ENCODE measurements around the gene SHISA8.
"Not testable (repeated sequence)": the region's sequence is repeated elsewhere in the genome, so short reads cannot be mapped to it uniquely, and the experiment has no call there.

The SHISA8 gene

DNA sequence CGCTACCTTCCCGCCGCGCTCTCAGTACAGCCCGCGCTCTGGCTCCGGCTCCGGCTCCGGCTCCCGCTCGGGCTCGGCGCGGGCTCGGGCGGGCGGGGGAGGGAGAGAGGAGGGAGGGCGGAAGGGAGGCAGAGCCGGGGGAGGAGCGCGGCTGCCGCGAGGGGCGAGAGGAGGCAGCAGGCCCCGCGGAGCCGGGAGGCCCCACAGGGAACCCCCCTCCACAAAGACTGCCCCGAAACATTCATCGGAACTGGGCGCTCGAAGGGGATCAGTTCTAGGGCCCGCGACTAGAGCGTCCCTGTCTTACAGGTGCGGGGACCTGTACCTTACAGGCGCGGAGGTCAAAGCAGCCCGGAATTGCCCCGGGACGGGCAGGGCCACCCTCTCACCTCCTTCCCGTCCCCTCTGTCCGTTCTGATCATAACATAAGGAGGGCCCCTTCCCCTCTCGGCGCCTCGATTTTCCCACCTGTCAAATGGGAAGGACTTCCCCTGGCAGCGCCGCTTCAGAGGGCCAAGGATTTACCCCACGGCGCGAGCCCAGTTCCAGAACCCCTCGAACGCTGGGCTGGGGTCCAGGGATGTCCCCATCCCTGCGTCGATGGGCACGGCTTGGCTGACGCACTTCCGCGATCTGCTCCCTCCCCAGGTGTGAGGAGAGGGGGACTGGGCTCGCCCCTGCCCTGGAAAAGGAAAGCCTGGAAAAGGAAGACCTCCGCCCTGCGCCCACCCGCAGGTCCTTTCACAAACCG, at the start of gene SHISA8:
Gene SHISA8, minus strand, starts transcription at position 40 of the 751 bp plus-strand sequence. CDS start 407 bp downstream, outside the sequence.
- DNase-seq, result peak; percentile 32

DNA sequence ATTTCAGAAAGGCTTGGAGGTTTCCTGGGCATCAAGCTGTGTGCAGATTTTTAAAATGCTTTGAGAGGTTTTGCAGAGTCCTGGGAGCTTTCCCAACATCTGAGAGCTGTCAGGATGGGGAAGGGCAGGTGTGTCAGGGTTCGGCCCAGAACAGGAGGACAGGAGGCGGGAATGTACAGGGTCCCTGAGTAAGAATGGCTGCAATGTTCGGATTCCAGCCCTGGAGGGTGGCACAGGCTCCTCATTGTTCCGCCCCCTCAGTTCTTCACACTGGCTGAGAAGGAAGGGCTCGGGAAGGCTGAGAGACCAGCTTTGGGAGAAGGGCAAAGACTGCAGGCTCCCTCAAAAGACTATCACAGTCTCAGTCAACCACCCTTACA, 49.2 kb upstream of the SHISA8 start:
- DNase-seq, result no peak

DNA sequence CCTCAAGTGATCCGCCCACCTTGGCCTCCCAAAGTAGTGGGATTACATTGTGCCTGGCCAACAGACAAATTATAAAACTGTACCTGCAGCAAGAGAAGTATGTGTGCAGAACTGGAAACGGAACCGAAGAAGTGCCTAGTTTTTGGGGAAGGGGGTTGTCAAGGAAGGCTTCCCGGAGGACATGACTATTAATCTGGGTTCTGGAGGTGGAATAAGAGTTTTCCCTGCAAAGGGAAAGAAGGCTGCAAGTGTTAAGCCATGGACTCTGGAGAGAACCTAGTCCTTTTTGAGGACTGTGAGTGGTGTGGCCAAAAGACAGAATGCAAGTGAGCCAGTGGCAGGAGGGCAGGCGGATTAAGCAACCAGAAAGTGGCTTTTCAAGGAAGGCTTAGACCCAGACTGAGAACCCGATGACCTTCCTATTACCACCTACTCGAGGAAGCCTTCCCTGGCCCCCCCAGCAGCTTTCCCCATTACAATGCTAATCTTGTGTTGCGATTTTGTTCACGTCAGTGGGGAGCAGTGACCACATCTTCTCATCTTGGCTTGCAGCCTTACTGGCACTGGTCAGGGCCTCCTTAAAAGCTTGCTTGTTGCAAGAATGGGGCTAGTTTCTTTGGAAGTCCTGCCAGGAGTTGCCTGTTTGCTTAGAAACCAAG, 48.7 kb upstream of the SHISA8 start:
- no peak for DNase-seq

DNA sequence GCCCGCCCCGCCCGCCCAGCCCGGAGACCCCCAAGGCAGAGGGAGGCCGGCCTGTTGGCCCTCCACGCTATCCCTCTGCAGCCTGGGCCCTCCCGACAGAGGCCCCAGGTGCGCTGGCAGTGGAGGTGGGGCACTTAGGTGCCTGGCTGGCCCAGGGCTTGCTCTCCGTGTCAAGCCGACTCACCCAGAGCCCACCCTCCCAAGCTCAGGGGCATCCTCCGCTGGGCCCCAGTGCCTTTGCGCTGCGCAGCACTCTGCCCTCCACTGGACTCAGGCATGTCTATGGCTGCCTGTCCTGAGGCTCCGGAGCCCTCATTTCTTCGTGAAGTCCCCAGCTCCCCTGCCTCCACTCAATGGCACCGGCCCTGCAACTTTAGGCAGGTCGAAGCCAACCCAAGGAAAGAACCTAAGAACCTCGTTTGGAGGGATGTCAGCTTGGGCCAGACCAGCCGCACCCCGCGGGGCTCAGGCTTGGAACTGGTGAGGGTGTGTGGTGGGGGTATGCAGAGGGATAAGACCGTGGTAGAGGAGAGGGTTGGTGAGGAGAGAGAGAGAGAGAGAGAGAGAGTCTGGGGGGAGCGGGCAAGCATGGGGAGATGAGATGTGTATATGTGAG, 43.2 kb upstream of the SHISA8 start:
- no peak for DNase-seq

DNA sequence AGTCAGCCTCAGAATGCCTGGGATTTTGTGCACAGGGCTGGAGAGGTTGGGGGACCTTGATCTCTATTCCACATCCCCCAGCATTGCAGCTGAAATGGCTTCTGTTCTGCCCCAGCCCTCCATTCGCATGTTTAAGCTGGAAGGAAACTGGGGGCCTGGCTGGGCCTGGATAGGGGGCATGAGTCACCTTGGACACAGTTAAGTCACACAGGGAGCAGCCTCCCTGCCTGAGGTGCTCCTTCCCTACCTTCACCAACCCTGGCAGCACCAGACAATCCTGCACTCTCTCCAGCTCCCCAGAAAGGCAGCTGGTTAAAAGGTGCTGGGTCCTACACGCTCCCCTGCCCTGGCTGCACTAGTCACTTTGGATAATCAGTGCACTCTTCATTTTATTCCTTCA, 37.8 kb upstream of the SHISA8 start:
- no peak for DNase-seq

DNA sequence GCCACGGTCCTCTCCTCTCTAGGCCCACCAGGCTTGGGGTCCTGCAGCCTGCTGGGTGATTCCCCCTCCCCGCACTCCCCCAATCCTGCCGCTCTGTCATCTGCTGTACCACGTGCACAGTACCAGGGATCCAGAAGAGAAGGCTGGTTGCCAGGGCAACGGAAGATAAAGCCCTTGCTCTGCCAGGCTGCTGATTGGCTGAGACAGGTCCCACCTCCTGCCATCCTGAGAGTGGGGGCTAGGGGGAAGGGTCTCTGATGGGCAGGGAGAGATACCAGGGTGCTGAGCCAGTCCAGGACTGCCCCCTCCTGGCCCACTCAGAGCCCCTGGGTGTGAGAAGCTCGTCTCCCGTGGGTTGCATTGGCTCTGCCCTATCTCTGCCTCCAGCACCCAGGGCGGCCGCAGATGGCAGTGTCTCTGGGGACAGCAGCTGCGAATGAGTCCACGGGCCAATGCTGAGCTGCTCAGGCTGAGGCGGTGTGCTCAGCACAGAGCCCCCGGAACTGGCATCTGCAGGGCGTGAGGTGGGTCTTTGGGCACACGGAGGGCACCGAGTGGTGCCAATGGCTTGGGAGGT, 37.1 kb upstream of the SHISA8 start, which contains the start of gene SMIM45:
Gene SMIM45, plus strand, starts transcription at position 253 of the 577 bp plus-strand sequence.
- no peak for DNase-seq

DNA sequence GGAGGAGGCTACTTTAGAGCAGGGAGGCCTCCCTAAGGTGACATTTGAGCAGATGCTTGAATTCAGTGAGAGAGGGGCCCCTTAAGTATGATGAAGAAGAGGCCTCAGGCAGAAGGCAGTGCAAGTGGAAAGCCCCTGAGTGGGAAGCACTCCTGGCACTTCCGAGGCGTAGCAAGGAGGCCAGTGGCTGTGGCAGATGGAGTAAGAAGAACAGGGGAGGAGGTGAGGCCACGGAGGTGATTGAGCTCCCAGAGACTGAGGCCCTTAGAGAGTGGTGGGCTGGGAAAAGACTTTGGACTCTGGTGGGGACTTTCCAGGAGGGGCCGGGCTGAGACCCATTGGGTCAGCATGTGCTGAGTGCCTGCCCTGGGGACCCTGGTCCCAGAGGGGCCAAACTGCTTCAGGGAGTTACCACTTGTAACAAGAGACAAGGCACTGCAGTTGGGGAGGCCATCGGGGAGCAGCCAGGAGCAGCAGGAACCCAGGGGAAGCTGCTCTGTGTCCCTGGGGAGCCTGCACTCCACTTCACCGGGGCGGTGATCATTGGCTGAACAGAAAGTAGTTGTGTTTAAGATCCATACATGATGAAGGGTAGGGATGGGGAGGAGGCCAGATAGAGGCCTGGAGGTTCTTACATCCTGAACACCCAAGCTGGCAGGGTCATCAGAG, 34.6 kb upstream of the SHISA8 start:
- no peak for DNase-seq

DNA sequence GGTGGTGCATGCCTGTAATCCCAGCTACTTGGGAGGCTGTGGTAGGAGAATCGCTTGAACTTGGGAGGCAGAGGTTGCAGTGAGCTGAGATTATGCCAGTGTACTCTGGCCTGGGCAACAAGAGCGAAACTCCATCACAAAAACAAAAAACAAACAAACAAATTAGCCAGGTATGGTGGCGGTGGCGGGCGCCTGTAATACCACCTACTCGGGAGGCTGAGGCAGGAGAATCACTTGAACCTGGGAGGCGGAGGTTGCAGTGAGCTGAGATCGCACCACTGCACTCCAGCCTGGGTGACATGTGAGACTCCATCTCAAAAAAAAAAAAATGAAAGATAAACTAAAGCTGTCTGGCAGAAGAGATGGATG, 34.0 kb upstream of the SHISA8 start:
- not testable (repeated sequence) for DNase-seq

DNA sequence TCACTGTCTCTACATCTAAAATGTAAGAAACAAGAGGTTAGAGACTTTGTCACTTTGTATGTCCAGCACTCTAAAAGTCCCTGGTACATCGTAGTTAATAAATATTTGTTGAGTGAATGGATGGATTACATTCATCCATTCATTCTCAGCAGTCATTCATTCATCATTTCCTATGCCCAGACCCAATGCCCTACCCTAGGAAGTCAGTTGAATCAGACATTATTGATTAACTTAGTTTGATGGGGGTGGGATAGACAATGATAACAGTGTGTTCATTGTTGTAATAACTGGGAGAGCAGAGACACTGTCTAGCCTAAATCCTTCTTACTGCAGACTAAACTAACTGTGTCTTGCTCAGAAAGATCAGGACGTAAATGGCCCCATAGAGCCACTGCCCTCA, 33.3 kb upstream of the SHISA8 start:
- DNase-seq, result no peak

DNA sequence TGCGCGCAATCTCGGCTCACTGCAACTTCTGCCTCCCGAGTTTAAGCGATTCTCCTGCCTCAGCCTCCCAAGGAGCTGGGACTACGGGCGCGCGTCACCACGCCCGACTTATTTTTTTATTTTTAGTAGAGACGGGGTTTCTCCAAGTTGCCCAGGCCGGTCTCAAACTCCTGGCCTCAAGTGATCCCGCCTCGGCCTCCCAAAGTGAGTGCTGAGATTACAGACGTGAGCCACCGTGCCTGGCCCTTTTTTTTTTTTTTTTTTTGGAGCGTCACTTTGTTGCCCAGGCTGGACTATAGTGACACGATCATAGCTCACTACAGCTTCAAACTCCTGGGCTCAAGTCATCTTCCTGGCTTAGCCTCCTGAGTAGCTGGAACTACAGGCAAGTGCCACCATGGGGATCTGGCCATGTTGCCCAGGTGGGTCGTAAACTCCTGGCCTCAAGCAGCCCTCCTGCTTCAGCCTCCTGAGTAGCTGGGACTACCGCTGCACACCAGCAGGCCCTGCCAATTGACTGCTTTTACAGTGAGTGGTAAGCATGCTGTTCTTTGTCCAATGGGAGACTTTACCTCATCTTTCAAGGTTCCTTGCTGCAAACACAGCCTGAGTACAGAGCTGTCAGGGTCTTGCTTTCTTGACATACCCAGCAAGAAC, 32.7 kb upstream of the SHISA8 start:
- no peak for DNase-seq

DNA sequence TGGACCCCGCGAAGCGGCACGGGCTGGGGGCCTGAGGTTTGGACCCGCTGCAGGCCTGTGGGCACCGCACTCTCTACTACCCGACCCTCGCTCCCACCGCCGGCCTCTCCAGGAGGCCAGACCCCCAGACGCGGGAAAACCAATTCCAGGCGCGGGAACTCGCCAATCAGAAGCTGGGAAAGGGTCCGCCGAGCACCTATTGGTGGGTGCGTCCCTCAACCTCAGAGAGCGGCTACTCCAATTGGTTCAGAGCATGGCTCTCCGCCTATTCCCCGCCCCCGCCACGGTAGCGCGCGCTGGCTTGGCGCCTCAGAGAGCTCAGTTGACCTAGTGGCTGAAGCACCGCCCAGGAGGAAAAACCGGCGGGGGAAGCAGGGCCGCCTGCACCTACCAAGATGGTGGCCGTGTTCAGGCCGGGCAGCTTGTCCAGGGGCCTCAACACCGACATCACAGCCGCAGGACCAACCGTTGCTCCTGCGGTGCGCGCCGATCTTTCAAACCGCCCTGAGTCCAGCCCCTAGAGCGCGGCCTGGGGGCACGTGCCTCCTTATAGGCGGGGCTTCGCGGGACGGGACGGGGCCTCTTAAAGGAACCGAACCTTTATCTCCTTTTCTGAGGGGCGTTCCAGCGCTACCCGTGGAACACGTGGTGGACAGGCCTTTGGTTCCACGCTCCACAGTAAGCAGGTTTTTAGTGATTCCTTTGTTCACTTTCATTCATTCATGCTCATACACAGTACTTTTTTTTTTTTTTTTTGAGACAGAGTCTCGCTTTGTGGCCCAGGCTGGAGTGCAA, 32.0 kb upstream of the SHISA8 start, which contains the start of gene CENPM:
Gene CENPM, minus strand, starts transcription at position 524 of the 795 bp plus-strand sequence. Its CDS starts 76 bp downstream, at position 448.
- DNase-seq, result peak; percentile 85

DNA sequence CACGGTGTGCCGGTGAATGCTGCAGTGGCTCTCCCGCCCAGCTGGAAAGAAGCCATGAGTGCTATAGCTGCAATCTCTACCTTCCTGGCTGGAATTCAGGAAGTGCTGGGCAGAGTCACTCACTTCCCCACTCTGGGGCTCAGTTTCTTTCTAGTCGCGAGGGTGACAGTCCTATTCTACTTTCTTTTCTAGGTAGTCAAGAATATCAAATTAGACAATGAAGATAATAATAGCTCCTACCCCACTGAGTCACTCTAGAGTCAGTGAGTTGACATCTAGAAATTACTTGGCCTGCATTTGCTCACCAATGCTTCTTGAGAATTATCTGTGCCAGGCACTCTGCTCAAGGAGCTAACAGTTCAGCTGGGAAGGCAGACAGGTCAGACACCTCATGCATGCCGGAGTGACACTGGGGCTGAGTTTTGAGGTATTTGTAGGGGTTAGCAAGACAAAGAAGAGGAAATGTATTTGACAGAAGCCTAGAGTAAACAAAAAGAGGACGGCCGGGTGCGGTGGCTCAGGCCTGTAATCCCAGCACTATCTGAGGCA, 28.9 kb upstream of the SHISA8 start:
- DNase-seq, result no peak

DNA sequence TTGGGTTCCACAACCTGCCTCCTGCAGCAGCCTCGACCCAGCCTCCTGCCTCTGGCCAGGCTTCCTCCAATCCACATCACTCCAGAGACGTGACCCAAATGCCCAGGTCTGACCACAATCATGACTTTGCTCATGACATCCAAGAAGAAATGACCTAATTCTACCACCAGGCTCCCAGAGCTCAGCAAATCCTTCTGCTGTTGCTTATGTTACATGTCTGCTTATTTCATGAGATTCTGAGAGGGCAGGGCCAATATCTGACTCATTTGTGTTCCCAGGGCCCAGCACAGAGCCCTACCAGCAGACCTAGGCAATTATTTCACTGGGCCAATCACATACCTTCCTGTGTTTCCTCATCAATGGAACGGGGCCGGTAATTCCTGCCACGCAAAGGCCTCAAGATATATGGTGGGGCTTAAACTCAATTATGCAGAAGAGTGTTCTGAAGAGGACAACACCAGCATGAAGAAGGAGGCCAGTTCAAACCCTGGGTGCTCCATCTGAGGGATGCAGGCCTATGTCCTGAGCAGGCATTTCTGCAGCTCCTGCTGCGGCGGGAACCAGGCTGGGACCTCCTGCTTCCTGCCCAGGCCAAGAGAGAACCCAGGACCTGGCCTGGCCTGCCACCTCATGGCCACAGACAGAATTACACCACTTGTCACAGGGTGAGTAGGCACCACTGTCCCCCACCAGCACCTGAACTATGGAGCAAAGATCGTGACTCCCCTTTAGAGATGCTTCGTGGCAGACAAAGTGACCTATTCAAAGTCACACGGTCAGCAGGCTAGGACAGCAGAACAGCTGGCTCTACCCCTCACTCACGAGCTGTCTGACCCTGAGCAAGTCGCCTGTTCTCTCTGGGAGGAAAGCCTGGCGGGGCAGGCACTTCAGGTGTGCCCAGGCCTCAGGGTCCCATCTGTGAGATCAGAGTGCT, 26.2 kb upstream of the SHISA8 start:
- DNase-seq, result peak; percentile 63

DNA sequence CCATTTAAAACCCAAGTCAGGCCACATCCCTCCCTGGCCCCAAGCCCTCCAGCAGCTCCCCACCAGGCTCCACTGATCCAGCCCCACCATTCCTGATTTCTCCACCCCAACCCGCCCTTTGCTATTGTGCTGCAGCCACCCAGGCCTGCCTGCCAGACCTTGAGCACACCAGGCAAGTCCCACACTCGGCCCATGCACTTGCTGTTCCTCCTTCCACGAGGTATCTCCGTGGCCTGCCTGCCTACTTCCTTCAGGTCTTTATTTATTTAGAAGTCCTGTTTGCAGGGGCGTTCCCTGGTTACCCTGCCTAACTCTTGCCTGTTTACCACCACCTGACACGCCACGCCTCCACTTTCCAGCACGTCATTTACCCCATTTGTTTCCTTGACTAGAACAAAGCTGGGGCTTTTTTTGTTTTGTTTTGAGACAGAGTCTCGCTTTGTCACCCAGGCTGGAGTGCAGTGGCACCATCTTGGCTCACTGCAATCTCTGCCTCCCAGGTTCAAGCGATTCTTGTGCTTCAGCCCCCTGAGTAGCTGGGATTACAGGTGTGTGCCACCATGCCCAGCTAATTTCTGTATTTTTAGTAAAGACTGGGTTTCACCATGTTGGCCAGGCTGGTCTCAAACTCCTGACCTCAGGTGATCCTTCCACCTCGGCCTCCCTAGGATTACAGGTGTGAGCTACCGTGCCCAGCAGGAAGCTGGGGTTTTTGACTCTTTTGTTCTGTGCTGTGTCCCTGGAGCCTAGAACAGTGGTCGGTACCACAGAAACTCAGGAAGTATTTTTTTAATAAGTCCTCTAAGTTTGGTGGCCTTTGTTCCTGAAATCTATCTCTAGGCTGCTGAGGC, 25.3 kb upstream of the SHISA8 start:
- DNase-seq, result peak; percentile 4

DNA sequence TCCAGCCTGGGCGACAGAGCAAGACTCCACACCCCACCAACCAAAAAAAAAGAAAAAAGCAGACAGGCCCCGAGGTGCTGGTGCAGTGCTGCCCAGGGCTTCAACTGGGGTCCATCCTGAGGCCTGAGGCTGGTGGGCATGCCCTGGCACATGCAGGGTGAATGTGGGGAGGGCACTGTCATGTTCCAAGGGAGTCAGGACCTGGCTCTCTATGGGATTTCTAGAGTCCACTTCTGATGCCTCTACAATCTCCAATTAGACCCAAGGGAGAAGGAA, 22.0 kb upstream of the SHISA8 start:
- DNase-seq, result no peak

DNA sequence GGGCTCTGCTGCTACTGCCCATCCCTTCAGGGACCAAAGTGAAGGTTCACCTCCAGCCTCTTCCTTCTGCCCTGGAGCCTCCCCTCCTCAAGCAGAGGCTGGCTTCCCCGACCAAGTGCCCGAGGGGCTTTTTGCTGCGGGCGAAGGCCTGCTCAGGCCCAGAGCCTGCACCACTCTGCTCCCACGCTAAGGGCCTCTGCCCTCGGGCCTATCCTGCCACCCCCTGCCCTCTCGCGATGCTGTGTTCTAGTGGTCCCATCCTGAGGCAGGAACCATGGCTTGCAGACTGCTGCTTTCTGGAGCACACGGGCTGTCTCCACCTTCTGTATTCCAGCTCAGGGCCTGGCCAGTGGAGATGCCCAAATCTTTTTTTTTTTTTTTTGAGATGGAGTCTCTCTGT, 20.6 kb upstream of the SHISA8 start:
- DNase-seq, result no peak

DNA sequence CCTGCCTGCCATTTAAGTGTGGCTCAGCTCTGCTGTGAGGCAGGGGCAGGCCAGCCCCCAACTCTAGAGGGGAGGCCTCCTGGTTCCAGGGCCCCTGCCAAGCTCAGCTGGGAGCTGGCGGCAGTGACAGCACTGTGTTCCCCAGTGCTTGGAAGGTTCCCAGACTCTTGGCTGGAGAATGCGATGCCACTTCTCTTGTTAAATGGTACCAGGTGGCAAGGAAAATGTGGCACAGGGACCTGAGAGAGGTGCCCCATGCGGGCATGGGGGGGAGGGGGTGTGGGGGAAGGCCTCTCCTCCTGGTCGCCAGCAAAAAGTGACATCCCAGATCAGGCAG, 20.1 kb upstream of the SHISA8 start:
- no peak for DNase-seq

DNA sequence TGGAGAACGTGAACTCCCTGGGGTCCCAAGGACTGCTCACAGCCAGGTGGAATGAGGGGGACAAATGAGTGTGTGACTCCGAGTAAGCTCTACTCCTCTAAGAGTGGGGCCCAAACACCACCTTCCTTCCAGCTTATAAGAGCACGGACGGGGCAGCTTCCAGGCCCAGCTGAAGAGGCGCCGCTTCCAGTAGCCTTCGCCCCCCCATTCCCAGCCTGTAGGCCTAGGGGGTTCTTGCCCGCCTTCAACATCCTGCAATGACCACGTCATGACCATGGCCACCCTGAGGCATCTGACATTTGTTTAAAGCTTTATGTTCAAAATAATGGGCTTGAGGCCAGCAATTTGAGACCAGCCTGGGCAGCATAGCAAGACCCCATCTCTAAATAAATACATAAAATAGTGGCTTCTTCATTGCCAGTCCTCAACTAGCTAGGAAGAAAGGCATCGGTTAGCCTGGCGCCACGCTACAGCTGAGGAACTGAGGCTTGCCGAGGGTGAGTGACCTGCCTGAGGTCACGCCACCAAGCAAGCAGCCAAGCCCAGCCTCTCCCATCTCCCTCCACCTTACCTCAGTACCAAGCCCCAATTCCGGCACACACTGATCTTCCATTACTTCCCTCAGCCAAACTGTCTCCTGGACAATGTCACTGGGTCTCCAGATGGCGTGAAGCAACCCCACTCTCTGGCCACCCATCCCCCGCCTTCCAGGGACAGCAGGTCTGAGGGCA, 19.6 kb upstream of the SHISA8 start:
- no peak for DNase-seq

Measured in NCI-H510A treated with DMSO at 0.1 percent for 48 hours (cell line).